Measurements from ENCODE around the gene KIF1B.

DNA sequence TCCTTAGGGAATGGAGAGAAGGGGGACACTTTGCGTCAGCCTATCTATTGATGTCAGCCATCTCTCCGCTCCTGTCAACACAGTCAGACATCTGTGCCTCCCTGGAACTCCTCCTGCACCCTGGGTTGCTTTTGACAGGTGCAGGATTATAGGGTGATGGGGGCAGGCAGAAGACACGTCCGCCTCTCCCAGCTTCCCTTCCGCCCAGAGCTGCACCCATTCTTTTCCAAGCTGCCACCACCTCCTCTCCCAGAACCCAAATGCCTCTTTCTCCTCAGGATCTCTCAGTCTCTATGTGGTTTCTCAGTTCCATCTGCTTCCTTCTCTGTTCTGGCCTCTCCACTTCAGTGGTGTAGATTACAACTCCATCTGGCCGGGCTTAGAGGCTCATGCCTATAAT lies 17.1 kb upstream of the KIF1B start:
- no peak for TF ChIP-seq CTCF (IDR thresholded peaks at IDR 0.05)
- TF ChIP-seq POLR2A (IDR thresholded peaks at IDR 0.05) = no peak
- no peak for TF ChIP-seq POLR2AphosphoS5 (IDR thresholded peaks at IDR 0.05)
- no peak for TF ChIP-seq EP300 (IDR thresholded peaks at IDR 0.05)

All from gastroesophageal sphincter (tissue), 3 donors.